Activated CD8-positive, alpha-beta memory T cell treated with anti-CD3 and anti-CD28 coated beads, Interleukin-2, amount 50 U/mL, for 4 hours (primary cell): ENCODE measurements around the gene CLDN14.
A peak's percentile ranks its signal among the peaks of the same experiment; 100 is the strongest.

Experiments used
- DNase-seq: peaks from one replicate; pipeline ENCODE4 v3.0.0-alpha.2; 2020

CLDN14 gene

DNA sequence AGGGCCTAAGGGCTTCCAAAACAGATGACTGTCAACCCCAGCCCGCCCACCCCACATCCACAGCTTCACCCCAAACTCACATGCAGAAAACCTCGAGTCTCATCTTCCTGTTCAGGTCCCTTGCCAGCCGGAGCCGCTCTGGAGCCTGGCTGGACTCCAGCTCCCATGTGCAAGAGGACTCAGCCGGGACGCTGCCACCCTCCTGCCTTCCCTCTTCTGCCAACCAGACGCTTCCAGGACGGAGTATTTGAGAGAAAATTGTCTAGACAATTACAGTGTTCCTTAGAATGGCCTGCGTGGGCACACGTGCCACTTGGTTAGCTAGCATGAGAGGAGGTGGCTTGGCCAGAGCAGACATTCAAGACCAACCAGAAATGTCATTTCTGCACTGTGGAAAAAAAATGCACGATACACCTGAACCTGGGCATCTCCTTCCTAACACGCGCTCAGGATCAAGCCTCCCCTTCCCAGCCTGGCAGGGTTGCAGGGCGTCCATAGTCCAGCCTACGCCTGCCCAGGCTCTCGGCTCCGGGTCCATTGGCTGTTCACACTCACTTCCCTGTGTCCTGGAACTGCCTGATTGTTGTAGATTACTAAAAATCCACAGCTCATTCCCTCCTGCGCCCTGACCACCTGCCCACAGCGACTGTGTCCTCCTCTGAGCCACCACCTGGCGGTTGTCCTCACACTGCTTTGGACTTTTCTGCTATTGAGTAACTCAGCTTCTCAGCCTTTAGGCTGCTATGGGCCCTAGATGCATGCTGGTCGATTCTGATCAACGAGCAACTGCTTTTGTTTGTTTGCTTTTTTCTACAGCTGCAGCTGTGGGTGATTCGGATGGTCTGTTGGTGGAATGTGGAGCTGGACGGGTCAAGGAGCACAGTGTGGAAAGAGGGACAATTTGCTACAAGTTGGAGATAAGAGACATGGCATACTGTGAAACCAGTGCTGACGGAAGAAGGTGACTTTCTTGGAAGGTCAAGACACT is at the start of gene CLDN14:
TSS of gene CLDN14 (minus strand) at position 708 of the 988 bp plus-strand sequence. CDS start 18,427 bp downstream, outside the sequence.
- no peak for DNase-seq

DNA sequence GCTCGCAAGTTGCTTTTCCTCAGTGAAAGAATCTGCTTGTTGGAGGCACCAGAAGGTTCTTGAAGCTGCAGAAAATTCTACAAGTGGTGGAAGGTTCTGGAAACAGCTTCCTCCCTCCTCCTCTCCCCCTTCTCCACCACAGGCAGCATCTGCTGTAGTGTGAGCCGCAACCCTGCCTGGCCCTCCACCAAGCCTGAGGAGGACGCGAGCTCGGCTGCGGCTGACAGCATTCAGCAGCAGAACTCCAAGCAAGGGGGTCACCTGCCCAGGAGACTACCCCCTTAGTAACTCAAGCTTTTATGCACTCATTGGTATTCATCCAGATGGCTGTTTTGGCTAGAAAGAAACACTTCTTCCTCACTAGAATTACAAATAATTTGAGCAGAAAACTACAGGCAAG is 48.8 kb upstream of the CLDN14 start:
- no peak for DNase-seq

DNA sequence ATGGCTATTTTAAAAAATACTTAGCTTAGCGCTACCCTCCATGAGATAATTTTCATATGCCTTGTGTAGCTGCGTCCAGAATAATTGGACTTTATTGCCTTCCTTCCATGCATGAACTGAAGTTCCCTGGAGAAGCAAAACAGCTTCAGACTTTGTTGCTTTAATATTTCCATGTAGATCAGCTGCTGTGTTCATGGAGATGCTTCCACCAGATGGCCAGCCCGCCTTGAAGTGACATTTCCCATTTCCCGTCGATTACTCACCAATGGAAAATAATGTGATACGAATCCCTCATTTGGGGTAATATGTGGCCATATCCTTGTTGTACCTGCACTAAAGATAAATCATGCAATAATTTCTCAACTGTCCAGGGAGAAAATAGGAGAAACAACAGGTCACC is 47.4 kb upstream of the CLDN14 start:
- no peak for DNase-seq

- DNase-seq, result no peak
These were observed 46.2 kb upstream of the CLDN14 start for GRCh38 chr21:36526104-36526503.

DNA sequence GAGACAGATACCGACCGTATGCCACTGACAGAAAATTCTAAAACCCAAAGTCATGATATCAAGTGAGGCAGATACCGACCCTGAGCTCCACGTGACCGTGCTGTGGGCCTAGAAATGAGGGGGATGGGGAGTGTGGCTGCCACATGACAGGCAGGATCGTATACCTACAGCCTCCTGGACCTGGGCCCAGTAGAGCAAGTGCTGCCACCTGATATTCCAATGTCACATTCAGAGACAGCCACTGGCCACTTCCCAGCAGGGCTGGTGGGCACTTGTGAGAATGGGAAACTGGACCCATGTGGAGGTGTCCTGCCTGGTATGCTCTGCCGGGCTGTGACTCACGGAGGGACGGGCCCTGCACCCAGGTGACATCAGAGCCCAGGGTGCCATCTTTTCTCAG is 44.6 kb upstream of the CLDN14 start:
- no peak for DNase-seq

GRCh38 chr21:36522219-36522808 is 42.4 kb upstream of the CLDN14 start:
- DNase-seq, result no peak

DNA sequence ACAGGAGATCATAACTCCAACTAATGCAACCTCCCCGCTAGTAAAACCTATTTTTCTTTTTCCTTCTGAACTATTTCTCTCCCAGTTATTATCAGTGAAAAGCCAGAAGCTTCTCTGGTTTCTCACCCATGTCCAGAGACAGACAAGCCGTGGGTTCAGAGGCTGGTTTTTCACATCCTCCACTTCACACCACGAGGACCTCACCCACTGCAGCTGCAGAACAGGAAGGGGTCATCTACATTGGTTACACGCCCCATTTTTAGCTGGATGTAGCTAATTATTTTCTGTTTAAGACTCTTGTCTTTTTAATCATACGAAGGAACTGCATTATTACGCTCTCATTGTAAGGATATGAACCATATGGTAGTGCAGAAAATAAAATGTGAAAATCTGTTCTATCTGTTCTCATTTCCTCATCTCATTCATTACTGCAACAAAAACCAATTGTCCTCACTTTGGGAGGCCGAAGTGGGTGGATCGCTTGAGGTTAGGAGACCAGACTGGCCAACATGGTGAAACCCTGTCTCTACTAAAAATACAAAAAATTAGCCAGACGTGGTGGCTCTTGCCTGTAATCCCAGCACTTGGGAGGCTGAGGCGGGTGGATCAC is 39.1 kb upstream of the CLDN14 start:
- DNase-seq, result no peak

GRCh38 chr21:36517366-36518075 is 37.6 kb upstream of the CLDN14 start:
- no peak for DNase-seq

GRCh38 chr21:36516281-36516680 is 36.4 kb upstream of the CLDN14 start:
- DNase-seq, result no peak

- DNase-seq, result no peak
These were observed 33.5 kb upstream of the CLDN14 start for GRCh38 chr21:36513430-36513829.

DNA sequence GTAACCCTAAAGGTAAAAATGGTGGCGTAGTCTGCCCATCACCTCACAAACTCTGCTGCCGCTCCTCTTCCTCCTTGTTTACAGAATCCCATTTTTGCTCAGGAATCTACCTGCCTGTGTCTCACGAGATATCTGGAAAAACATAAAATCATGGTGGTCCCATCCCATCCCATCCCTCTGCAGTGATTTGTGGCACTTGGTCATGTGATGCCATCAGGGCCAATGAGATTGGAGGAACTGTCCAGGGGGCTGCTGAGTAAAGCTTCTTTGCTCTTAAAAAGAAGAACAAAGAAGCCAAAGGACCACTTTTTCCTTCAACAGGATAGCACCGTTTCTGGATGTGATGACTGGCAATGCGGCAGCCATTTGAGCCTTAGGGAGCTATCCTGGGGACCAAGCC is 33.0 kb upstream of the CLDN14 start:
- no peak for DNase-seq

DNA sequence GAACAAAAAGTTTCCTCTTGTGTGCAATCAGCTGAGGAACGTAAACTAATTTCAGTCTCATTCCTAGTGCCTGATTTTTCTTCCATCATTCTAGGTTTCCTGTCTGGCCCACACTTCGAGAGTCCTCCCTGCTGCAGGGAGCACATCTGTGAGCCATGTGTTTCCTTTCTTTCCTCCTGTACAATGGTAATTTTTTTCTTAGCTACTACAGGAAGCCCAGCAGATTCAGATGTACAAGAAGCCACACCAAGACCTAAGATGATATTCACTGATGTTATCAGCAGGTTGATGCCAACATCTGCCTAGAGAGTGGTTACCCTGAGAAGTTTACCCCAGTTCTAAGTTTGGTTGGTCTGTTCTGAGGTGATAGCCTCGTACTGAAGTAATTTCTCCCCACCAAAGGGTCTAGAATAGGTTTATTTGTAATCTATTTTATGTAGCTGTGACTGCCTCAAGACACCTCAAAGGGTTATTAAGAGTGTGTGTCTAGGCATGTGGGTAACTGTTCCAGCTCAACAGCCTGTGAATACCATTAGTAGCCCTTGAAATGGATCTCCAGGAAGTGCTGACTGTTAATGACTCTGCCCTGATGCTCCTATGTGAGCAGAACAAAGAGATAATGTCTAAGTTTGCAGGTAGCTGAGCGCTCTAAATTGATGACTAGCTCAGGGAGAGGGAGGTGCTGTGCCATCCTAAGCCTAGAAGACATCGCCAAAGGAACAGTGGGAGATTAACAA is 31.7 kb upstream of the CLDN14 start:
- DNase-seq, result no peak

DNA sequence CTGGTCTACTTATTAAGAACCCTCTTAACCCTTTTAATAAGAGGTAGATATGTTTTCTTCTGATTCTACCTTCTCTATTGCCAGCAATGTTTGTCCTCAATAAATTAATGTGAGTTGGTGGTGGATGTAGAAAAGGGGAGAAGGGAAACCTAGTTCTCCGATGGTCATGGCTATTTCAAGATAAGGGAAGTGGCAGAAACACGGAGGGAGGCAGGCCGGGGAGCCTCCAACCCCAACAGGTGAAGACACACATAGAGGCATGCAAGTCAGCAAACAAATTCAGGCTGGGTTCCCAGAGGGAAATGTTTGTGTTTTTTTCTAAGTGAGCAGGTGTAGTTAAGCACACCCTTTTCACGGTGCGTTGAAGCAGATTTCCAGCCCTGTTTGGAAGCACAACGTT is 31.0 kb upstream of the CLDN14 start:
- no peak for DNase-seq

GRCh38 chr21:36509973-36510664 is 30.2 kb upstream of the CLDN14 start:
- DNase-seq, result no peak

- DNase-seq, result no peak
These were observed 29.0 kb upstream of the CLDN14 start for GRCh38 chr21:36508948-36509347.

DNA sequence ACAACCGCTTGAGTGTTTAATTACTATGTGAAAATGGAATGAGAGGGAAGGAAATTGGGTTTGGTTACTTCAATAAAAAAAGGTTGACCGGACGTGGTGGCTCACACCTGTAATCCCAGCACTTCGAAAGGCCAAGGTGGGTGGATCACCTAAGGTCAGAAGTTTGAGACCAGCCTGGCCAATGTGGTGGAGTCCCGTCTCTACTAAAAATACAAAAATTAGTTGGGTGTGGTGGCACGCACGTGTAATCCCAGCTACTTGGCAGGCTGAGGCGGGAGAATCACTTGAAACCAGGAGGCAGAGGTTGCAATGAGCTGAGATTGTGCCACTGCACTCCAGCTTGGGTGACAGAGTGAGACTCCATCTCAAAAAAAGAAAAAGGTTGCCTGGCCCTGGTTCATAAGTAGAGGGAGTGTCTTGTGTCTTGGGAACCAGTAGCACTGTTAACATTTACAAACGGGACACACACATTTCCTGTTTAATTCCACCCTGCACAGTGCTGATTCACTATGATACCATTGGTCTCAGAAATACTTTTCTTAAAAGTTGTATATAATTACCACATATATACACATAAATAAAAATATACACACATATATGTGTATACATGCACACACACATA is 27.6 kb upstream of the CLDN14 start:
- DNase-seq, result no peak

DNA sequence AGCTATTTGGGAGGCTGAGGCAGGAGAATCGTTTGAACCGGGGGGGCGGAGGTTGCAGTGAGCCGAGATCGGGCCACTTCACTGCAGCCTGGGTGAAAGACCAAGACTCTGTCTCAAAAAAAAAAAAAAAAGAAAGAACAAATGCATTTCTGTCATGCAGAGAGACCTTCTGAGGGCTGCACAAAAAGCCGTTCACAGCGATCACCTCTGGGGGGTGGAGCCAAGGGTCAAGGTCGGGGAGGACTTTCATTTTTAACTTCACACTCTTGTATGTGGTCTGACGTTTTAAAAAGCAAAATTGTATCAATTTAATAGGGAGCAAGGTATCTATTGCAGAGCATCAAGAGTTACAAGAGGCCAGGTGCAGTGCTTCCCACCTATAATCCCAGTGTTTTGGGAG is 26.6 kb upstream of the CLDN14 start:
- no peak for DNase-seq

DNA sequence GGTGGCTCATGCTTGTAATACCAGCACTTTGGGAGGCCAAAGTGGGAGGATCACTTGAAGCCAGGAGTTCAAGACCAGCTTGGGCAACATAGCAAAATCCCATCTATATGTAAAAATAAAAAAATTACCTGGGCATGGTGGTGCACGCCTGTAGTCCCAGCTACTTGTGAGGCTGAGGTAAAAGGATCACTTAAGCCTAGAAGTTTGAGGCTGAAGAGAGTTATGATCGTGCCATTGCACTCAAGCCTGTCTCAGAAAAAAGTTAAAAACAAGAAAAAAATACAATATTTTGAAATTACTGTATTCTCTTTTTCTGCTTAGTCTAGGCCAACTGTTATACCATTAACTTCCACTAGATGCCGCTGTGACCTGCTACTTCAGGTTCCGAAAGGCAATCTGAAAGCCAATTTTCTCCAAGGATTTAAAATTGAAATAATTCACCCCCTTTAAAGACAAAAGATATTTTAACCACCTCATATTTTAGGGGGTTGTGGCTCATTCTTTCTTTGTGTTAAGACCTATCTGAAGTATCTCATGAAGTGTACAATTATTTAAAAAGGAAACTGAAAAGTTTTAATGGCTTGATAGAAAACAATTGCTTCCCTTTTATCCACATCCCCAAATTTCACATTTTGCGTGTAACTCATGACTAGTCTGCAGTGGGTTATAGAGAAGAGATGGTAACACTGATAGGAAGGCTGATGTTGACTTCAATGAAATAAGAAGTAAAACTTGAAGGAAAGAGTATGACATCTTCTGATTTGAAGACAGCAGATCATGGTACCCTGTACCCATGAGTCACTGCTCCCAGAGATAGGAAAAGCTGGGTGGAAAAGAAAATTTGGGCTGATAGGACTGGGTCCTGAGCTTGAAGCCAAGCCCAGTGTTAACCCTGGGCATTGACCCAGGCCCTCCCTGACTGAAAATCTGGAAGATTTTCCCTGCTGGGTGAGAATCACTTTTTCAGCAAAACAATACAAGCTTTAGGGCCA is 24.4 kb upstream of the CLDN14 start:
- DNase-seq, result peak; percentile 37

- no peak for DNase-seq
These were observed 22.4 kb upstream of the CLDN14 start for GRCh38 chr21:36502365-36502764.

- DNase-seq, result no peak
These were observed 21.6 kb upstream of the CLDN14 start for GRCh38 chr21:36501589-36501892.
